Right lobe of liver (tissue), 4 donors: ENCODE results near the gene OR4K15.

Experiments
- CTCF ChIP-seq, 4 donors: fragments of 200-600 bp in 3 of 4; fragments of 450-650 bp in 1 of 4; IDR thresholded peaks; one replicate each; pipeline versions ENCODE4 v1.5.1 to v1.8.0; 2016 to 2022; ENCODE audit warnings: antibody characterized with exemption in 4 of 4, mild to moderate bottlenecking in 2 of 4
- POLR2A ChIP-seq: fragments of 450-650 bp; IDR thresholded peaks from one replicate; pipeline ENCODE4 v1.6.1; 2017; ENCODE audit warnings: antibody characterized with exemption, mild to moderate bottlenecking
- donor health status: DM: no; HTN: no; CAD: no.
- donor health status: DM: no; HTN: no; CAD: no.
- donor health status: DM: no; HTN: yes; CAD: no.

GRCh38 chr14:20001863-20002262, 26.5 kb downstream of the OR4K15 start, which contains the start of gene OR4Q2:
- TF ChIP-seq CTCF (IDR thresholded peaks at IDR 0.05): no peak
- no peak for TF ChIP-seq POLR2A
